ENCODE measurements around the gene TESK2.

The TESK2 gene

GRCh38 chr1:45380730-45381129 is 110.2 kb downstream of the TESK2 start:
- no peak overlapping the region for H3K4me3 ChIP-seq (ENCODE audit: low read depth, low read length)
- ChIA-PET CTCF (interaction anchor here (1.0 kb wide), 1 partner anchor 21 kb away, joined by 3 read pairs; no protein-coding TSS in a partner anchor), POLR2A (no interaction called here)
- no peak for TF ChIP-seq CTCF (IDR thresholded peaks at IDR 0.05; ENCODE audit: insufficient read depth, low read length, missing control alignments)
- no peak for DNase-seq (ENCODE audit: low read depth, low spot score)

DNA sequence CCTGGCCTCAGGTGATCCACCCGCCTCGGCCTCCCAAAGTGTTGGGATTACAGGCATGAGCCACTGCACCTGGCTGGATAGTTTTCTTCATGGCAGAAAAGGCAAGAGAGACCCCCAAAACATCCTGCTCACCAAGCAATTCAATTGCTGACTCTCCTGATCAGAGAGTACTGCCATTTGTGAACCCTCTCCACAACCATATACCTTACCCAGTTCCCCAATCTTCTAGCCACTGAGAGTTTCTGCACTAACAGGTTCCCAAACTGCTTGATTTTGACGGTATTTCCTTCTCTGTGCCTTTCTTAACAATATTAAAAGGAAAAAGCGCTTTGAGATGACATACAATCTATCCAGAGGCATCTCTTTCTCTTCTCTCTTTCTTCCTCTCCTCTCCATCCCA is 110.8 kb downstream of the TESK2 start:
- ChIA-PET CTCF (interaction anchor here (0.6 to 0.8 kb wide), 2 partner anchors 13 to 113 kb away, joined by 3 read pairs; no protein-coding TSS in a partner anchor), POLR2A (no interaction called here)
- no peak for DNase-seq (ENCODE audit: low read depth, low spot score)
- no peak for TF ChIP-seq CTCF (IDR thresholded peaks at IDR 0.05; ENCODE audit: insufficient read depth, low read length, missing control alignments)
- no peak overlapping the region for H3K4me3 ChIP-seq (ENCODE audit: low read depth, low read length)

- TF ChIP-seq CTCF (IDR thresholded peaks at IDR 0.05; ENCODE audit: insufficient read depth, low read length, missing control alignments), result no peak
- CTCF ChIA-PET, result interaction anchor here (0.6 to 0.8 kb wide), 2 partner anchors 14 to 114 kb away, joined by 3 read pairs; no protein-coding TSS in a partner anchor
- POLR2A ChIA-PET, result no interaction called here
- no peak for DNase-seq (ENCODE audit: low read depth, low spot score)
- H3K4me3 ChIP-seq (ENCODE audit: low read depth, low read length), result no peak overlapping the region
Observed at GRCh38 chr1:45379524-45379923, 111.4 kb downstream of the TESK2 start.

GRCh38 chr1:45378184-45378583 is 112.8 kb downstream of the TESK2 start:
- ChIA-PET POLR2A (no interaction called here), CTCF (interaction anchor here (0.8 to 1.5 kb wide), 3 partner anchors 9 to 18 kb away, joined by 3 to 4 read pairs (median 4); no protein-coding TSS in a partner anchor)
- H3K4me3 ChIP-seq (ENCODE audit: low read depth, low read length), result no peak overlapping the region
- TF ChIP-seq CTCF (IDR thresholded peaks at IDR 0.05; ENCODE audit: insufficient read depth, low read length, missing control alignments), result no peak
- DNase-seq (ENCODE audit: low read depth, low spot score), result no peak

GRCh38 chr1:45375104-45376090 is 115.6 kb downstream of the TESK2 start:
- no peak for TF ChIP-seq CTCF (IDR thresholded peaks at IDR 0.05; ENCODE audit: insufficient read depth, low read length, missing control alignments)
- ChIA-PET CTCF (interaction anchor here (6.3 kb wide), 1 partner anchor 14 kb away, joined by 36 read pairs; no protein-coding TSS in a partner anchor), POLR2A (no interaction called here)

GRCh38 chr1:45373573-45373972 is 117.4 kb downstream of the TESK2 start:
- no peak overlapping the region for H3K4me3 ChIP-seq (ENCODE audit: low read depth, low read length)
- no peak for DNase-seq (ENCODE audit: low read depth, low spot score)
- ChIA-PET CTCF (interaction anchor here (1.0 to 6.3 kb wide), 5 partner anchors 9 to 359 kb away, joined by 3 to 36 read pairs (median 5); no protein-coding TSS in a partner anchor), POLR2A (no interaction called here)
- TF ChIP-seq CTCF (IDR thresholded peaks at IDR 0.05; ENCODE audit: insufficient read depth, low read length, missing control alignments), result no peak

More at GRCh38 chr1:45375104-45376090, 115.6 kb downstream of the TESK2 start:
- DNase-seq (ENCODE audit: low read depth, low spot score), result no peak
- no peak overlapping the region for H3K4me3 ChIP-seq (ENCODE audit: low read depth, low read length)

All from AG04449 (cell line).